Measurements from ENCODE around the gene PPP1R12B. TPM values are rescaled to one million over a fixed set of nuclear protein-coding genes. Genes with fewer than 3 reads are reported as not detected.

PPP1R12B gene
- polyA plus RNA-seq, 1 donor (not counting 4 experiments of a cell fraction or from before 2014, with no cell fraction given) = 6.9 TPM

GRCh38 chr1:202589190-202589930, 240.9 kb downstream of the PPP1R12B start:
- Histone ChIP-seq H3K4me3 (ENCODE audit: control insufficient read depth in 2 of 3, extremely low read depth in 1 of 3, insufficient read depth in 2 of 3, low read depth in 1 of 3, low read length in 3 of 3) (no peak overlapping the region), H3K27ac (ENCODE audit: control insufficient read depth, insufficient read depth, low read length) (peak overlapping the region; percentile 77), H3K9ac (ENCODE audit: control insufficient read depth, extremely low read depth, insufficient read depth, low read length) (peak overlapping the region; percentile 58), H3K79me2 (ENCODE audit: control insufficient read depth, insufficient read depth, low read length) (no peaks in the 10 kb centered on the region), H2AFZ (ENCODE audit: control insufficient read depth, low read length) (no peak overlapping the region), H4K20me1 (ENCODE audit: control insufficient read depth, extremely low read depth, insufficient read depth, low read length) (no peaks in the 10 kb centered on the region), H3K9me3 (ENCODE audit: control insufficient read depth, low read depth, low read length) (no peaks in the 10 kb centered on the region), H3K9me1 (ENCODE audit: control insufficient read depth, extremely low read depth, insufficient read depth, low read length) (no peaks in the 10 kb centered on the region), H3K4me1 (ENCODE audit: control insufficient read depth, extremely low read depth, insufficient read depth, low read length) (peaks cover 77% of the 10 kb centered on the region), H3K27me3 (ENCODE audit: control insufficient read depth, extremely low read depth, insufficient read depth, low read length) (no peaks in the 10 kb centered on the region), H3K36me3 (ENCODE audit: control insufficient read depth in 2 of 2, extremely low read depth in 1 of 2, insufficient read depth in 2 of 2, low read length in 2 of 2) (no peaks in the 10 kb centered on the region), H3K4me2 (ENCODE audit: control insufficient read depth, extremely low read depth, insufficient read depth, low read depth, low read length) (peak overlapping the region; percentile 73)
- FAIRE-seq (peak; percentile 94), DNase-seq (ENCODE audit: low read depth, low spot score) (peak; percentile 97)
- dilution Hi-C loops (cut with MboI; ENCODE audit: extremely low pct_ligation_motif_present, low sequenced_read_pairs) = no loop called here
- TF ChIP-seq EZH2 (IDR thresholded peaks at IDR 0.05; ENCODE audit: low read length) (no peak), CTCF (optimal IDR thresholded peaks at IDR 0.05 in 1 of 3, IDR thresholded peaks at IDR 0.05 in 1 of 3, conservative IDR thresholded peaks at IDR 0.05 in 1 of 3; ENCODE audit: extremely low read depth in 1 of 3, insufficient read depth in 2 of 3, low read length in 3 of 3) (peak in 2 of 3 experiments; percentile 7 to 28)

- dilution Hi-C loops (cut with MboI; ENCODE audit: extremely low pct_ligation_motif_present, low sequenced_read_pairs) = no loop called here
- no peak overlapping the region for H2AFZ ChIP-seq (ENCODE audit: control insufficient read depth, low read length)
- no peaks in the 10 kb centered on the region for H3K9me3 ChIP-seq (ENCODE audit: control insufficient read depth, low read depth, low read length)
- no peaks in the 10 kb centered on the region for H3K9me1 ChIP-seq (ENCODE audit: control insufficient read depth, extremely low read depth, insufficient read depth, low read length)
- no peaks in the 10 kb centered on the region for H3K79me2 ChIP-seq (ENCODE audit: control insufficient read depth, insufficient read depth, low read length)
- peak overlapping the region; percentile 77 for H3K27ac ChIP-seq (ENCODE audit: control insufficient read depth, insufficient read depth, low read length)
- TF ChIP-seq EZH2 (IDR thresholded peaks at IDR 0.05; ENCODE audit: low read length) (no peak), CTCF (optimal IDR thresholded peaks at IDR 0.05 in 1 of 3, IDR thresholded peaks at IDR 0.05 in 1 of 3, conservative IDR thresholded peaks at IDR 0.05 in 1 of 3; ENCODE audit: extremely low read depth in 1 of 3, insufficient read depth in 2 of 3, low read length in 3 of 3) (no peak)
- H3K4me1 ChIP-seq (ENCODE audit: control insufficient read depth, extremely low read depth, insufficient read depth, low read length) = peaks cover 81% of the 10 kb centered on the region
- FAIRE-seq (no peak), DNase-seq (ENCODE audit: low read depth, low spot score) (no peak)
- peak overlapping the region; percentile 58 for H3K9ac ChIP-seq (ENCODE audit: control insufficient read depth, extremely low read depth, insufficient read depth, low read length)
- H3K36me3 ChIP-seq (ENCODE audit: control insufficient read depth in 2 of 2, extremely low read depth in 1 of 2, insufficient read depth in 2 of 2, low read length in 2 of 2) = no peaks in the 10 kb centered on the region
- no peak overlapping the region for H3K4me2 ChIP-seq (ENCODE audit: control insufficient read depth, extremely low read depth, insufficient read depth, low read depth, low read length)
- H4K20me1 ChIP-seq (ENCODE audit: control insufficient read depth, extremely low read depth, insufficient read depth, low read length) = no peaks in the 10 kb centered on the region
- no peak overlapping the region for H3K4me3 ChIP-seq (ENCODE audit: control insufficient read depth in 2 of 3, extremely low read depth in 1 of 3, insufficient read depth in 2 of 3, low read depth in 1 of 3, low read length in 3 of 3)
- H3K27me3 ChIP-seq (ENCODE audit: control insufficient read depth, extremely low read depth, insufficient read depth, low read length) = no peaks in the 10 kb centered on the region
These were observed 241.6 kb downstream of the PPP1R12B start for GRCh38 chr1:202590126-202590525.

Measured in keratinocyte (primary cell).